SH-SY5Y (cell line): ENCODE measurements around the gene ADCY9.

Experiments
- GATA2 ChIP-seq: IDR thresholded peaks from 2 replicates; pipeline ENCODE4 v1.6.1; 2011; ENCODE audit warnings: mild to moderate bottlenecking, low read depth, low read length
- GATA3 ChIP-seq: IDR thresholded peaks from 2 replicates; pipeline ENCODE4 v1.6.1; 2011; ENCODE audit warnings: low read depth, mild to moderate bottlenecking, low read length, moderate library complexity

Gene ADCY9

DNA sequence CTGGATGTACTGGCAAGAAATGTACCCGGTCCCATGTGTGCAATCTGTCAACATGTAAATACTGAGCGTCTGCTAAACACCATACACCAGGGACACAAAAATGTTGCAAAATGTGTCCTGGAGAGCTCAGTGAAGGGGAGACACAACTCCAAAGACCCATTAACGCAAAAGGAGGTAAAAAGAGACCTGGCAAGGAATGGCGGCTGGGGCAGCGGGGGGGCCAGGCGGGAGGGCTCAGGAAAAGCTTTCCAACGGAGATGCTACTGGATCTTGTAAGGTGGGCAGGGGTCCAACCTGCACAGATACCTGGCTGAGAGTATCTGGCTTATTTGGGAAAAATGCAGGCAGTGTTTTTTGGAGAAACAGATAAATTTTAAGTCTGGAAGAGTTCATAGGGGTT is 40.7 kb downstream of the ADCY9 start:
- TF ChIP-seq GATA3 (no peak), GATA2 (no peak)

DNA sequence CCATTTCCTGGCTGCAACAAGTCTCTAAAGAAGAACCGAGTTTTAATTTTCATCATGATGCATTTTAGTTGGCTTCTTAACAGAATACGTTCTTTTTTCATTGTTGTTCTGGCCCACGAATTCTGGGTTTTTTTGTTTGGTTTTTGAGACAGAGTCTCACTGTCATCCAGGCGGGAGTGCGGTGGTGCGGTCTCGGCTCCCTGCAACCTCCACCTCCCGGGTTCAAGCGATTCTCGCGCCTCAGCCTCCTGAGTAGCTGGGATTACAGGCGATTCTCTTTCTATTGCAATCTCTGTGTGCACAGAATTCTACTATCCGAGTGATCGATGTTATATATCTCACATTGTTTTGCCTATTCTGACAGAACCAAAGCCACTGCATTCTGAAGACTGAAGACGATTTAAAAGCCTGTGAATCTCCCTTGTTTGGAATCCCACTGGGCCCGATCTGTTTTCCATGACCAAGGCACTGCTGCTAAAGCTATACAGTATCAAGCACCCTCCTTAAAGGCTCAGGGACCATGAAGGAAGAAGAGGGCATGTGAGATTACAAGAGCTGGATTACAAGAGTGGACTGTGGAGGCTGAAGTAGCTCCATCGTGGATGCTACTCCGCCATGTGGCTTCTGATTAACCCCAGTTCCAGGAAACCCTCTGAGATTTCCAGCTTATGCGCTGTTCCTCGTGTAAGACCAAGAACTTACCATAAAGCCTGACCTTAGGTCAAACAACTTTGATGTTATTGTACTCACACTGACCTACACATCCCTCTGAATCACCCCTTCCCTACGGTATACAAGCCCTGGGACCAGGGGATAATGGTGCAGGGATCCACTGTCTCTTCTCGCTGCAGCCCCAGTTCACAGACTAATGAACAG is 44.3 kb downstream of the ADCY9 start:
- TF ChIP-seq GATA3 = no peak
- TF ChIP-seq GATA2 = no peak

DNA sequence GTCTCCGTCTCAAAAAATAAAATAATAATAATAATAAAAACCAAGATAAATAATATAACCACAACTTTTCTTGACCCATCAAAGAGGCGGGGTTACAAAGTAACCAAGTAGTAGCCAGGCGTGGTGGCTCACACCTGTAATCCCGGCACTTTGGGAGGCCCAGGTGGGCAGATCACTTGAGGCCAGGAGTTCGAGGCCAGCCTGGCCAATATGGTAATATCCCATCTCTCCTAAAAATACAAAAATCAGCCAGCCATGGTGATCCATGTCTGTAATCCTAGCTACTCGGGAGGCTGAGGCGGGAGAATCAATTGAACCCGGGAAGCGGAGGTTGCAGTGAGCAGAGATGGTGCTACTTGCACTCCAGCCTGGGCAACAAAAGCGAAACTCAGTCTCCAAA is 45.3 kb downstream of the ADCY9 start:
- TF ChIP-seq GATA2 (no peak), GATA3 (no peak)

- TF ChIP-seq GATA3 = no peak
- TF ChIP-seq GATA2 = no peak
Observed at GRCh38 chr16:4067262-4068001, 48.8 kb downstream of the ADCY9 start.

DNA sequence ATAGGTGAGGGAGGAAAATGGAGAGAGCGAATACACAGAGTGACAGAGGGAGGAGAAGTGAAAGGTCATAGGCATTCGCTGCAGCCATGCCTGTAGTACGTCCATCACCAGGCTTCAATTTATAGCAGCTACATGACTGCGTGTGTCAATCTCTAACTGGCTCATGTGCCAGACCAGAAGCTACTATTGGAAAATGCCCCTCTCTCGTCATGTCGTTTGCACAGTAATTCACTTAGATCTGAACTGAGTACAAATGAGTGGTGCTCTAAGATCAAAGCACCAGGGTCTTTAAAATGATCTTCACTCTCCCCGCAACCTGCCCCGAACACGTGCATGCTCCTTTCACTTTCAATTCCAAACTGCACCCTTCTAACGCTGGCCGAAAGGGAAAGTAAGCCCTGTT is 51.3 kb downstream of the ADCY9 start:
- TF ChIP-seq GATA2 (no peak), GATA3 (no peak)

DNA sequence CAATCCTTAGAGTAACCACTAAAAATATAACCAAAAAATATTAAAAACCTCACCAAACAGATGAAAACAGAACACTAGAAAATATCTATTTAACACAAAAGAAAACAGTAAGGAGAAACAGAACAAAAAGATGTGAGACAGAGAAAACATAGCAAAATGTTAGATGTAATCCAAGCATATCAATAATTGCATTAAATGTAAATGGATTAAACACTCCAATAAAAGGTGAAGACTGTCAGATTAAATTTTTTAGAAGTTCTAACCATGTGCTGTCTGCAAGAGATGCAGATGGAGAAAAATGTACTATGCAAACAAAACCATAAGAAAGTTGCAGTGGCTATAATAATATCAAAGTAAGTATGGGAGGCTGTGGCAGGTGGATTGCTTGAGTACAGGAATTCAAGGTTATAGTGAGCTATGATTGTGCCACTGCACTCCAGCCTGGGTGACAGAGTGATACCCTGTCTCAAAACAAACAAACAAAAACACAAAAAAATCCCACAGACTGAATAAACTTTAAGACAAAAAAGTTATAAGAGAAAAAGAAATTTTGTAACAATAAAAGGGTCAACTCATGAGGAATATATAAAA is 53.9 kb downstream of the ADCY9 start:
- TF ChIP-seq GATA3 (no peak), GATA2 (no peak)

DNA sequence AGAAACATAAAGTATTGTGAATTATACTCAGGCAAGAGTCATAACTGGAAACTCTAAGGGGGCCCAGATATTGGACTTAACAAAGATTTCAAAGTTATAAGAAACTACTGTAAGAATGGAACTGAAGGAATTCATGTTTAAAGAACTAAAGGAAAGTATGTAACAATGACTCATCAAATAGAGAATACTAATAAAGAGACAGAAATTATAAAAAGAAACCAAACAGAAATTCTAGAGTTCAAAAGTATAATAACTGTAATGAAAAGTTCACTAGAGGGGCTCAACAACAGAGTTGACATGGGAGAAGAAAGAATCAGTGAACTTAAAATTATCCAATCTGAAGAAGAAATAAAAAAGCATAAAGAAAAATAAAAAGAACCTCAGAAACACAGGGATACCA is 55.4 kb downstream of the ADCY9 start:
- TF ChIP-seq GATA3 (no peak), GATA2 (no peak)

DNA sequence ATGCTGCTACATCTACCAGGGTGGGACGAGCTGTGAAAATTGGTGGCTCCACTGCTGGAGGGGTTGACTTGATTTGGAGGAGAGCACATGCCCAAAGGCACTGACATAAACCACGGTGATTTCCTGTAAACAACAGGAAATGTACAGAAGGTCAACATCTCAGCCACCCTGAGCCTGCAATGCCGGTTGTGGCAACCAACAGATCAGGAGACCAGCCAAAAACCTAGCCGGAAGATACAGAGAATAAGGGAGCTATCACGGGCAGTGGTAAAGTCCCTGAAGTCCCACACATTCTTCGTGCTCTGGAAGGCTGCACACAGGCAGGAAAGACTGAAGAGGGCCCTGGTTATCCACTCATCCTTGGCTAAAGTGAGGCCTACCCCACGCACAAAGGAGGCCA is 56.2 kb downstream of the ADCY9 start:
- TF ChIP-seq GATA3 = no peak
- no peak for TF ChIP-seq GATA2

- TF ChIP-seq GATA2 (no peak), GATA3 (no peak)
Observed at GRCh38 chr16:4058386-4058785, 57.9 kb downstream of the ADCY9 start.

DNA sequence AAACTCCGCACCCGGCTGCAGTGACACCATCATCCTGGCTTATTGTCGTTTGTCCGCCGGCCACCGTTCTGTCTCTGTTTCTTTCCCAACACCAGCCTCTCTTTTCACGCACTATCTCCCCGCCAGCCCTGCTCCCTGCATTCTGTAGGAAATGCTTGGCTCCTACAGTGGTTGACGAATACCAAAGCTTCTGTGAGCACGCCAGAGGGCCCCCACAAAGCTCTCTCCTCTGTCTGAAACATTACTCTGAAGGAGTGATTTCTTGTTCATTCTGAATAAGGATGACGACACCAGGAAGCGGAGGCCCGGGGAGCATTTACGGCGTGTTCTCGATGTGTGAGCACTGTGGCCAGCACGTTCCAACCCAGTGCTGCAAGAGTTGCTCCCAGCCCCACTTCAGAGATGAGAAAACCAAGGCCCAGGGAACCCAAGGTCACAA is 58.8 kb downstream of the ADCY9 start:
- no peak for TF ChIP-seq GATA2
- TF ChIP-seq GATA3 = no peak

GRCh38 chr16:4056161-4057105 is 59.8 kb downstream of the ADCY9 start:
- TF ChIP-seq GATA3 = no peak
- TF ChIP-seq GATA2 = no peak

DNA sequence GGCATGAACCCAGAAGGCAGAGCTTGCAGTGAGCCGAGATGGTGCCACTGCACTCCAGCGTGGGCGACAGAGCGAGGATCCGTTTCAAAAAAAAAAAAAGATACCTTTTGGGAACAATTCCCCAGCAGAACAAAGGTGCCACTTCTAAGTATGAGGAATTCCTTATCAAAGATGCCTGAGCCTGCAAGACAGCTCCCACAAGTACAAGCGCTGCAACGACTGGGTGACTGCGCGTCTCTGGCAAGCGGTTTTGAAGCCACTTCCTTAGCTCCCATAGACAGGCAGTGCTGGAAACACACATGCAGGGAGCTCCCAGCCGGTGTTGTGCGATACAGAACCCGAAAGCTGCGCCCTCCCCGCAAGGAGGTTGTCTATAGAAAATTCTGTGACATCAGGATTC is 60.5 kb downstream of the ADCY9 start:
- TF ChIP-seq GATA2 (no peak), GATA3 (no peak)

- TF ChIP-seq GATA3 (no peak), GATA2 (no peak)
Observed at GRCh38 chr16:4053301-4053845, 62.9 kb downstream of the ADCY9 start.

- TF ChIP-seq GATA3 (no peak), GATA2 (no peak)
Observed at GRCh38 chr16:4052801-4053293, 63.4 kb downstream of the ADCY9 start.

GRCh38 chr16:4052096-4052495 is 64.1 kb downstream of the ADCY9 start:
- TF ChIP-seq GATA3 (no peak), GATA2 (no peak)
